ENCODE measurements around the gene SLC13A2. TPM values are rescaled to one million over a fixed set of nuclear protein-coding genes. Genes with fewer than 3 reads are reported as not detected.

Gene SLC13A2
- total and polyA plus RNA-seq, 4 experiments from 2014 or later, result not detected

DNA sequence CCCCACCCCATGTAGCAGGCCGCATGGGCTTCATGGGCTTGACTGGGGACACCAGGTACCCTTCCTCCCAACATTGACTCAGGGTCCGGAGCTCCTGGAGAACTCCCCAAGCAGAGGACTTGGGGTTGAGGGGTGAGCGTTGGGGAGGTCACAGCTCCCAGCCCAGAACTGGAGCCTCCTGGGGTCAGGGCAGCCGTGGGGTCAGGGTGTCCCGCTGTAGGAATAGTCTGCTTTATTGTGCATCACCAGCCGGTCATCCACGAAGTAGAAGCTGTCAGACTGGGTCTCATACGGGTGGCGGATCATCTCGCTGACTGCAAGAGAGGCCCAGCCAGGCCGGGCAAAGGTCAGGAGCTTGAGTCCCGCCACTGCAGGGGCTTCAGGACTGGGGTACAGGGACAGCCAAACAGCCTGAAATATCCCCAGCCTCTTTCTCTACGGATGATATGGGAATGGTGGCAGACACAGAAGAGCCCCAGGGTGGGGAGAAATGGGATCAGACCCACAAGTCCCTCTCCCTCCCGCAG, 73.7 kb downstream of the SLC13A2 start:
- Histone ChIP-seq H3K9me3 (ENCODE audit: control insufficient read depth in 1 of 2, low read length in 2 of 2) (no peaks in the 10 kb centered on the region), H3K27me3 (ENCODE audit: insufficient read depth, low read length) (no peaks in the 10 kb centered on the region), H3K4me1 (ENCODE audit: insufficient read depth, low read length) (peaks cover 42% of the 10 kb centered on the region), H3K4me3 (ENCODE audit: low read length in 2 of 2) (no peak overlapping the region), H3K36me3 (ENCODE audit: insufficient read depth, low read length) (peaks cover 10% of the 10 kb centered on the region), H3K27ac (ENCODE audit: low read depth, low read length) (peak overlapping the region; percentile 84)
- POLR2A ChIA-PET (ENCODE audit: partially characterized antibody), result interaction anchor here (1.6 to 5.9 kb wide), 4 partner anchors 23 to 115 kb away, joined by 3 to 48 read pairs (median 32); partner anchors contain the start of genes ALDOC, PIGS, SDF2 and SPAG5
- H3K36me3 Mint-ChIP-seq, result peaks cover 4 to 13% of the 10 kb centered on the region in 2 donors
- peak overlapping the region in 4 of 7 donors; percentile 10 to 94 (median 90) for H3K27ac Mint-ChIP-seq
- H3K4me3 Mint-ChIP-seq, result no peak overlapping the region
- H3K27me3 Mint-ChIP-seq, result no peaks in the 10 kb centered on the region
- peaks cover 40 to 52% (median 43%) of the 10 kb centered on the region in 4 donors for H3K4me1 Mint-ChIP-seq
- CTCF ChIA-PET (ENCODE audit: partially characterized antibody), result interaction anchor here (1.0 to 4.7 kb wide), 6 partner anchors 10 to 128 kb away, joined by 3 to 36 read pairs (median 8); partner anchors contain the start of genes PIGS and RSKR
- DNase-seq, result no peak
- intact Hi-C loops (cut with micrococcal nuclease), result no loop called here
- no peaks in the 10 kb centered on the region for H3K9me3 Mint-ChIP-seq

Other genes with a start within 250 kb of the SLC13A2 start
- 1 to 10 TPM; 2.4 to 2.6 TPM for gene TMEM97, start 154.4 kb upstream of the SLC13A2 start, total RNA-seq
- 1 to 10 TPM; 5.5 to 6.2 TPM for gene TMEM97, start 154.4 kb upstream of the SLC13A2 start, polyA plus RNA-seq
- gene IFT20, start 138.2 kb upstream of the SLC13A2 start, total RNA-seq, result 10 to 100 TPM; 42.9 to 43.6 TPM
- gene IFT20, start 138.2 kb upstream of the SLC13A2 start, polyA plus RNA-seq, result 10 to 100 TPM; 38.7 to 63.7 TPM
- 10 to 100 TPM; 26.2 to 32.1 TPM for gene TNFAIP1, start 137.9 kb upstream of the SLC13A2 start, total RNA-seq
- gene TNFAIP1, start 137.9 kb upstream of the SLC13A2 start, polyA plus RNA-seq, result 10 to 100 TPM in 1 of 2 donors, 1 to 10 TPM in 1; 4.1 to 16.1 TPM
- gene POLDIP2, start 116.1 kb upstream of the SLC13A2 start, total RNA-seq, result 10 to 100 TPM; 27.8 to 28.7 TPM
- 100 to 1,000 TPM in 1 of 2 donors, 10 to 100 TPM in 1; 67.8 to 125 TPM for gene POLDIP2, start 116.1 kb upstream of the SLC13A2 start, polyA plus RNA-seq
- gene SEBOX, start 108.4 kb upstream of the SLC13A2 start, total RNA-seq, result not detected
- gene SEBOX, start 108.4 kb upstream of the SLC13A2 start, polyA plus RNA-seq, result not detected
- gene VTN, start 103.3 kb upstream of the SLC13A2 start, total RNA-seq, result under 1 TPM in 1 of 2 experiments, not detected in 1; 0.28 TPM
- not detected for gene VTN, start 103.3 kb upstream of the SLC13A2 start, polyA plus RNA-seq
- gene SARM1, start 102.0 kb upstream of the SLC13A2 start, total RNA-seq, result 10 to 100 TPM; 37.6 to 40.3 TPM
- gene SARM1, start 102.0 kb upstream of the SLC13A2 start, polyA plus RNA-seq, result 1 to 10 TPM; 7.3 to 9.7 TPM
- gene SLC46A1, start 67.4 kb upstream of the SLC13A2 start, total RNA-seq, result 1 to 10 TPM; 2.4 to 2.6 TPM
- gene SLC46A1, start 67.4 kb upstream of the SLC13A2 start, polyA plus RNA-seq, result 1 to 10 TPM in 1 of 2 donors, not detected in 1; 2.3 TPM
- not detected for gene FOXN1, start 32.7 kb downstream of the SLC13A2 start, total RNA-seq
- not detected for gene FOXN1, start 32.7 kb downstream of the SLC13A2 start, polyA plus RNA-seq
- gene UNC119, start 79.0 kb downstream of the SLC13A2 start, total RNA-seq, result 10 to 100 TPM; 38.8 to 39.6 TPM
- 10 to 100 TPM; 31.8 to 44.0 TPM for gene UNC119, start 79.0 kb downstream of the SLC13A2 start, polyA plus RNA-seq
- gene PIGS, start 97.9 kb downstream of the SLC13A2 start, total RNA-seq, result 10 to 100 TPM; 57.9 to 58.2 TPM
- gene PIGS, start 97.9 kb downstream of the SLC13A2 start, polyA plus RNA-seq, result 10 to 100 TPM; 57.3 to 69.8 TPM
- gene ALDOC, start 103.3 kb downstream of the SLC13A2 start, total RNA-seq, result 10 to 100 TPM; 30.1 to 33.7 TPM
- 10 to 100 TPM; 50.2 to 62.2 TPM for gene ALDOC, start 103.3 kb downstream of the SLC13A2 start, polyA plus RNA-seq
- 10 to 100 TPM in 1 of 2 experiments, 1 to 10 TPM in 1; 9.2 to 10.2 TPM for gene SPAG5, start 125.4 kb downstream of the SLC13A2 start, total RNA-seq
- gene SPAG5, start 125.4 kb downstream of the SLC13A2 start, polyA plus RNA-seq, result 1 to 10 TPM in 1 of 2 donors, not detected in 1; 1.4 TPM
- gene RSKR, start 140.5 kb downstream of the SLC13A2 start, total RNA-seq, result 10 to 100 TPM; 27.2 to 29.6 TPM
- not detected for gene RSKR, start 140.5 kb downstream of the SLC13A2 start, polyA plus RNA-seq
- gene BLTP2, start 171.5 kb downstream of the SLC13A2 start, total RNA-seq, result 100 to 1,000 TPM; 132 to 149 TPM
- gene BLTP2, start 171.5 kb downstream of the SLC13A2 start, polyA plus RNA-seq, result 10 to 100 TPM; 23.5 to 49.9 TPM
- 10 to 100 TPM; 41.5 to 48.1 TPM for gene SDF2, start 188.3 kb downstream of the SLC13A2 start, total RNA-seq
- gene SDF2, start 188.3 kb downstream of the SLC13A2 start, polyA plus RNA-seq, result 10 to 100 TPM; 56.3 to 92.0 TPM
- gene SUPT6H, start 188.6 kb downstream of the SLC13A2 start, total RNA-seq, result 100 to 1,000 TPM in 1 of 2 experiments, 10 to 100 TPM in 1; 96.5 to 102 TPM
- gene SUPT6H, start 188.6 kb downstream of the SLC13A2 start, polyA plus RNA-seq, result 10 to 100 TPM in 1 of 2 donors, under 1 TPM in 1; 0.81 to 24.0 TPM
- 10 to 100 TPM; 14.3 to 17.4 TPM for gene PROCA1, start 238.2 kb downstream of the SLC13A2 start, total RNA-seq
- gene PROCA1, start 238.2 kb downstream of the SLC13A2 start, polyA plus RNA-seq, result 1 to 10 TPM in 1 of 2 donors, under 1 TPM in 1; 0.12 to 1.4 TPM
- 1 to 10 TPM; 4.0 to 6.3 TPM for gene RAB34, start 244.2 kb downstream of the SLC13A2 start, total RNA-seq
- gene RAB34, start 244.2 kb downstream of the SLC13A2 start, polyA plus RNA-seq, result 1 to 10 TPM; 3.0 to 8.7 TPM
- gene RPL23A, start 246.3 kb downstream of the SLC13A2 start, total RNA-seq, result 1,000 to 10,000 TPM; 3,285 to 3,424 TPM
- gene RPL23A, start 246.3 kb downstream of the SLC13A2 start, polyA plus RNA-seq, result 1,000 to 10,000 TPM; 5,402 to 5,583 TPM